HG02981 (cell line): ENCODE data around the gene TRIM44.
A peak's percentile ranks its signal among the peaks of the same experiment; 100 is the strongest.

ENCODE experiments used
- ATAC-seq: cut with Tn5 transposase; IDR thresholded peaks from one replicate; pipeline ENCODE4 v1.9.1; 2021; ENCODE audit warnings: mild to moderate bottlenecking, moderate library complexity; ENCODE audit not compliant: unreplicated experiment

Gene TRIM44

GRCh38 chr11:35785287-35786167 lies 123.0 kb downstream of the TRIM44 start:
- ATAC-seq = peak; percentile 62

DNA sequence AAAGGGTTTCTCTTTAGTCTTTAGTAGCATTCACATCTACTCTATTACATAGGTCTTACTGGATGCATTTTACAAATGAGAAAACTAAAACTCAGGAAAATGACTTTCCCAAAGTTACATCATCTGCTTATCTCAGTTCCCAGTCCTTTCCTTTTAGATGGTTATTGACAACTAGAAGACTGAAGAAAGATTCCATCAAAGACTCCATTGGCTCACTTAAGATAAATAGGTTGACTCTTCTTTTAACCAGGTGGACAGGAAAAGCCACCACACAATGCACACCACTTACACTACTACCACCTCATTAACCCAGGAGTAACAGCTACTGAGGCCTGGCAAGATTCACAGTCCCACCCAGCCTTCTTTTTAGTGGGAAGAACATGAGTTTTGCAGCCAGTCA lies 123.6 kb downstream of the TRIM44 start:
- ATAC-seq = no peak

GRCh38 chr11:35787013-35787504 lies 124.5 kb downstream of the TRIM44 start:
- ATAC-seq = no peak

GRCh38 chr11:35787626-35788025 lies 125.1 kb downstream of the TRIM44 start:
- ATAC-seq = no peak

DNA sequence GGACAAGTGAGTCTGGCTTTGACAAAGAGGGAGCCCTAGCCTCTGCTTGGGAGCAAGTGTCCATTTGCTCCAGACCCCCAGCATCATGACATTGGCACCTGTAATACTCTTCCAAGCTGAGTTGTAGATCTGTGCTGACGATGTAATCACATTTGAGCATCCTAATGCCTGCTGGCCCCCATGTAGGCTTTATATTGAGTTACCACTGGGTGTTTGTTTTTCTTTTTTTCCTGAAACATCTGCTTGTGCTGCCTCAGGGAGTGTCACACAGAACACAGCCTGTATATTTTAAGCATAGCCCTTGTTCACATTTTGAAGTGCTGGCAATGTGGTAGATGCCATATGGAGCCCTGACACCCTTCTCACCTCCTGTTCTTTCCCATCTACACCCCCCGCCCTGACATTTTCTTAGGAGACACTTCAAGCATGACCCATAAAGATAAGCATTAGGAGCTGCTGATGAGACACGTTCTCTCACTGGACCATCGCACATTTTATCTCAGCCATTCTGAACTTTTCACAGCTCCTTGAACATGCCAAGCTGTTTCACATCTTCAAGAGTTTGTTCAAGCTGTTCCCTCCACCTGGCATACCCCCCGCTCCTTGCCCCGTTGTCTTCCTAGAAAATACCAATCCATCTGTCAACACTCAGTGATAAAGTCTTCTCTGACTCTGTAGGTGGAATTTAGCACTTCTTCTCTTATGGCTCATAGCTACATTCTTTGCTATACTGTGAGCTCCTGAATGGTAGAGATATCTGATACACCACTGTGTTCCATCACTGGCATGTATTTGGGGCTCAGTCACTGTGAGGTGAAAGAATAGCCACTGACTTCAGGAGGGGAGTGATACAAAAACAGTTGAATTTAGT lies 128.7 kb downstream of the TRIM44 start:
- ATAC-seq = no peak

- ATAC-seq = no peak
Measured at GRCh38 chr11:35792148-35792845, 129.7 kb downstream of the TRIM44 start.

GRCh38 chr11:35792846-35793192 lies 130.2 kb downstream of the TRIM44 start:
- no peak for ATAC-seq

GRCh38 chr11:35794333-35794732 lies 131.8 kb downstream of the TRIM44 start:
- no peak for ATAC-seq

- ATAC-seq = no peak
Measured at GRCh38 chr11:35794850-35795249, 132.3 kb downstream of the TRIM44 start.

GRCh38 chr11:35796562-35796961 lies 134.0 kb downstream of the TRIM44 start:
- ATAC-seq = no peak

- no peak for ATAC-seq
Measured at GRCh38 chr11:35798423-35798822, 135.8 kb downstream of the TRIM44 start.

DNA sequence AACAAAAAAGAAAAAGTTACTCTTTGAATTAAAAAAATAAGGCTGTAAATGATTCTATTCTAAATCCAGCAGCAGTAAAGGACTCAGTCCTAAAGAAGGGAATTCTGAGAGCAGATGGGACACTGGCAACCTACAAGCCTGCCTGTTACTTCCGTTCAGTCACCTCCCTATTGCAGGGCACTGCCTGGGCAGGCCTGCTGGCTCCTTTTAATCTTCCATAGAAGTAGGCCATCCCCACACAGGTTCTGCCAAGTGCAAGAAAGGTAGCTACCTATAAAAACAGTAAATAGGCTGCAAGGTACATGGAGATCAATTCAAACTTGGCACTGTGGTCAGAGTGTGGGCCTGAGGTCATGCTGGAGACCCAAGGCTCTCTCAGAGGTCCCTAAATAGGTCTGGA lies 136.4 kb downstream of the TRIM44 start:
- no peak for ATAC-seq

DNA sequence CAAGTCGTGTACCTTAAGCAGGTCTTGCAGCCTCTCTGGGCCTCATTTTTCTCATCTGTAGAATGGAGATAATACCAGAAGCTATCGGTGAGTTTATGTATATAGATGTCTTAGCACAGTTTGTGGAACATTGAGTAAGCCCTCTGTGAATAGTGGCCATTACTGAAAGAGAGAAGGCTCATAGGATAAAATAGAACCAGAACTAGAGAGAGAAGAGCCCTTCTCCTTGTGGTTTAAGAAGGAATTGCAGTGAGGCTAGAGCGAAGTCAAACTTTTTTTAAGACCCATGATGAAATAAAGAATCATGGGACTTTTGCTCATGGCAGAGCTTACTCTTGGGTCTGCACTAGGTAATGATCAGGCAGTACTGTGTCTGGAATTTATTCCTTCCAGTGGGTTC lies 137.1 kb downstream of the TRIM44 start:
- ATAC-seq = no peak

DNA sequence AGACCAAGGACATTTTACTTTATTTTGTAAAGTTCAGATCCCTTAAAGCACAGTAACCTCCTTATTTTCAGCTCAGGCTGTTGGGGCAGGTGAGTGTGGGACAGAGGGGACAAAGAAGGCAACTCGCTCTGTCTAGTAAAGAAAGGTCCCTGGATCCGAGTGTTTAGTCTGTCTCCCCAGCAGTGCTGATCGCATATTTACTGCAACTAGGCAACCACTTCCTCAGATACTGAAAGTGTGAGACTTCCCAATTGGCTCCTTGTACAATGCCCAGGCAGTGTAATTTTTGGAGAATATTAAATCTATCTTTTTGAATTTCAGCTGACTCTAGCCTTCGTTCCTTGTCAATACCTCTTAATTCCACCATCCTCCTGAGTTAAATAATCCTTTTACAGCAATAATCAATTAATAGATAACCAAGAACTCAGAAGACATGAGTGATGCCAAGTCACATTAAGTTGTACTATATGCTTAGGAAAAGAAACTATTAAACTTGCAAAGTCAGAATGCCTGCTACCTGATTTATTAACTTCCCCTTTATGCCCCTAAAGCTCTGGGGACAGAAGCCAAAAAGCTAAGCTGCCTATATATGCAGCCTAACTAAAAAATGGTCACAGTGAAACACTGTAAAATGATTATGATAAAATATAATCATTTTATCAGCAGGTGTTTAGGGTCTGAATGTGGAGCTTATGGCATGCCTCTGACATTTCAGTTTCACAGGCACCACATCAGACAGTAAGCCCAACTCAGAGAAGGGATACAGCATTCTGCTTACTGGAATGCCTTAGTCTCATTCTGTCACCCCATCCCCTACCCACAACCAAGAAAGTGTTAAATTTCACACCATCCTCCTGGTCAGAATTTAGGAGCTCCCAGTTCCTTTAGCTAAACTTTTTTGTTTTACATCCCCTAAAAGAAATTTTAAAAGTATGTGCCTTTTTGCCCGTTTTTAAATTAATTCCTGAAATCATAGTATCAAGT lies 138.7 kb downstream of the TRIM44 start:
- peak; percentile 95 for ATAC-seq

- no peak for ATAC-seq
Measured at GRCh38 chr11:35802221-35802620, 139.6 kb downstream of the TRIM44 start.

- ATAC-seq = no peak
Measured at GRCh38 chr11:35802672-35803071, 140.1 kb downstream of the TRIM44 start.

GRCh38 chr11:35803115-35803514 lies 140.5 kb downstream of the TRIM44 start:
- ATAC-seq = no peak

GRCh38 chr11:35804451-35805040 lies 142.0 kb downstream of the TRIM44 start:
- no peak for ATAC-seq

- ATAC-seq = no peak
Measured at GRCh38 chr11:35809561-35809960, 147.0 kb downstream of the TRIM44 start.
